Neuron (in vitro differentiated cells): ENCODE data around the gene SMAD4.

Experiments
- H2AFZ ChIP-seq: one replicate; pipeline ENCODE4 v1.6.1; 2013; ENCODE audit warnings: low read depth, mild to moderate bottlenecking, inconsistent platforms, low read length, moderate library complexity
- H3K27me3 ChIP-seq: one replicate; pipeline ENCODE4 v1.6.1; 2013; ENCODE audit warnings: low read length; ENCODE audit not compliant: insufficient read depth
- H3K36me3 ChIP-seq: one replicate; pipeline ENCODE4 v1.6.1; 2013; ENCODE audit warnings: low read length; ENCODE audit not compliant: insufficient read depth
- H3K4me1 ChIP-seq: one replicate; pipeline ENCODE4 v1.6.1; 2013; ENCODE audit warnings: low read length; ENCODE audit not compliant: insufficient read depth
- H3K4me3 ChIP-seq: 2 replicates; pipeline ENCODE4 v1.5.1; 2013; ENCODE audit warnings: mild to moderate bottlenecking, low read length, moderate library complexity
- H3K9me3 ChIP-seq: one replicate; pipeline ENCODE4 v1.6.1; 2013; ENCODE audit warnings: low read length

Gene SMAD4

DNA sequence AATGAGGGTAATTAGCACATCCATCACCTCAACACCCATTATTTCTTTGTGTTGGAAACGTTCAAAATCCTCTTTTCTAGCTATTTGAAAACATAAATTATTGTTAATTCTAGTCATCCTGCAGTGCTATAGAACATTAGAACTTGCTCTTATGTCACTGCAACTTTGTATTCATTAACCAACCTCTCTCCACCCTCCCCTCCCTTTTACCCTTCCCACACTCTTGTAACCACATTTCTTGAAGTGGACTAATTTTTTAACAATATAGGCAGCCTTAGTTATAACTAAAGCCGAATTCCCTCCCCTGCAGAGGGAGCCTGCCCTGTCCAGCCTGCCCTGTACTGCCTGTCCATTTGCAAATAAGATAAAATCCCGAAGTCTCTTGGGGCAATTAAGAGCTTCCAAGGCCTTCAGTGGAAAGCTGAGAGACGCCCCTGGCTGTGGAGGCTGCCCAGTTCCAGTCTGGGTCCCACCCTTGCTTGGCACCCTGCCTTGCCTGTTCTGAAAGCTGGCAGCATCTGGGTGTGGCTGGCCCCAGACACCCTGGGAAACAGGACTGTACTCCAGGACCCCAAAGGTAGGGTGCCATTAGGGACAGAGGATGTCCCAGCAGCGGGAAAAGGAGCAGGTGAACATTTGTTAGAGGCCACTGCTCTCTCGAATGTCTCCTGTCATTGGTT, 102.4 kb downstream of the SMAD4 start:
- no peak overlapping the region for H2AFZ ChIP-seq
- H3K4me3 ChIP-seq: no peak overlapping the region
- no peaks in the 10 kb centered on the region for H3K27me3 ChIP-seq
- no peaks in the 10 kb centered on the region for H3K4me1 ChIP-seq
- no peaks in the 10 kb centered on the region for H3K9me3 ChIP-seq
- H3K36me3 ChIP-seq: no peaks in the 10 kb centered on the region

DNA sequence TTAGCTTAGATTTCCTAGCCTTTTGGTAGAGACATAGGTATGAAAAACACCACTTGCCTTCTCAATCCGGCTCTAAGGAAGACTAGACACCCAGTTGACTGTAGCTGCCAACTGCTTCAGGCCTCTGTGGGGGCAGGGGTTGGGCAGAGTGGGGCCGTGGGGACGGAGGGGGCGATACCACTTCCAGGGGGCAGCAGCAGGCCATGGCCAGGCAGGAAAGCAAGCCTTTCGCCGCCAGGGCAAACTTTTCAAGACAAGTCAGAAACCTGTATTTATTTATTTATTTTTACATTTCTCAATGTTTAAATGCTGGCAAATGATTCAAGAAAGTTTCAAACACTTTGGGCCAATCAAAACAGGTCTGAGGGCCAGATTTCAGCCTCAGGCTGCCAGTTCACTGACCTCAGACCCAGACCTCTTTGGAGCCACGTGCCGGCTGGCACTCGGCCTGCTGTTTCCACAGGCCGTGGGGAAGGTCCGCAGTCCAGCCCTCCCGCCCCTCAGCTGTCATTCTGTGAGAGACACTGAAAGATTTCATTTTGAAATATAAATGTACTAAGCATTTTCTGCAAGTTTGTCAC, 103.7 kb downstream of the SMAD4 start:
- no peaks in the 10 kb centered on the region for H3K36me3 ChIP-seq
- no peak overlapping the region for H2AFZ ChIP-seq
- H3K9me3 ChIP-seq: no peaks in the 10 kb centered on the region
- no peaks in the 10 kb centered on the region for H3K27me3 ChIP-seq
- H3K4me1 ChIP-seq: no peaks in the 10 kb centered on the region
- H3K4me3 ChIP-seq: no peak overlapping the region
